H7 (cell line): Measurements from ENCODE around the gene PDE11A. TPM values are rescaled to one million over a fixed set of nuclear protein-coding genes. Genes with fewer than 3 reads are reported as not detected.

Experiments used
- DNase-seq: peaks from one replicate; pipeline ENCODE4 v3.0.0; 2012
- H3K27me3 ChIP-seq: 2 replicates; pipeline ENCODE4 v1.6.0; 2011; ENCODE audit warnings: mild to moderate bottlenecking, low read length; ENCODE audit not compliant: control insufficient read depth, insufficient read depth
- H3K36me3 ChIP-seq: replicated peaks from 2 replicates; pipeline ENCODE4 v1.5.1; 2011; ENCODE audit warnings: low read length; ENCODE audit not compliant: control insufficient read depth, insufficient read depth
- H3K4me3 ChIP-seq: 2 replicates; pipeline ENCODE4 v1.5.1; 2011; ENCODE audit warnings: low read depth, mild to moderate bottlenecking, control low read depth, low read length, moderate library complexity; ENCODE audit not compliant: insufficient read depth
- total RNA-seq: library from RNA; depleted of rRNA; stranded (reverse); fragments of >200 nt; shearing (Covaris generic); gene quantifications from 2 replicates; pipeline ENCODE4 v1.2.3, GENCODE V29; 2014

PDE11A gene
- total RNA-seq, 1 experiment from 2014 or later: 1.2 TPM

GRCh38 chr2:177733322-177733855 lies 339.2 kb downstream of the PDE11A start:
- H3K36me3 ChIP-seq: no peaks in the 10 kb centered on the region
- DNase-seq: no peak
- H3K4me3 ChIP-seq: no peak overlapping the region
- H3K27me3 ChIP-seq: peaks cover 82% of the 10 kb centered on the region

GRCh38 chr2:177731384-177731783 lies 341.2 kb downstream of the PDE11A start:
- peak; percentile 52 for DNase-seq
- Histone ChIP-seq H3K27me3 (peaks cover 91% of the 10 kb centered on the region), H3K4me3 (no peak overlapping the region), H3K36me3 (no peaks in the 10 kb centered on the region)

- Histone ChIP-seq H3K4me3 (no peak overlapping the region), H3K27me3 (peaks cover 94% of the 10 kb centered on the region), H3K36me3 (no peaks in the 10 kb centered on the region)
- no peak for DNase-seq
Observed at GRCh38 chr2:177730792-177731191, 341.8 kb downstream of the PDE11A start.

GRCh38 chr2:177730363-177730762 lies 342.2 kb downstream of the PDE11A start:
- H3K4me3 ChIP-seq: no peak overlapping the region
- no peaks in the 10 kb centered on the region for H3K36me3 ChIP-seq
- peaks cover 90% of the 10 kb centered on the region for H3K27me3 ChIP-seq
- no peak for DNase-seq

- H3K4me3 ChIP-seq: no peak overlapping the region
- no peaks in the 10 kb centered on the region for H3K36me3 ChIP-seq
- no peak for DNase-seq
- peaks cover 75% of the 10 kb centered on the region for H3K27me3 ChIP-seq
Observed at GRCh38 chr2:177728920-177729319, 343.7 kb downstream of the PDE11A start.

- no peak for DNase-seq
- Histone ChIP-seq H3K4me3 (no peak overlapping the region), H3K27me3 (peaks cover 70% of the 10 kb centered on the region)
Observed at GRCh38 chr2:177728399-177728765, 344.2 kb downstream of the PDE11A start.

DNA sequence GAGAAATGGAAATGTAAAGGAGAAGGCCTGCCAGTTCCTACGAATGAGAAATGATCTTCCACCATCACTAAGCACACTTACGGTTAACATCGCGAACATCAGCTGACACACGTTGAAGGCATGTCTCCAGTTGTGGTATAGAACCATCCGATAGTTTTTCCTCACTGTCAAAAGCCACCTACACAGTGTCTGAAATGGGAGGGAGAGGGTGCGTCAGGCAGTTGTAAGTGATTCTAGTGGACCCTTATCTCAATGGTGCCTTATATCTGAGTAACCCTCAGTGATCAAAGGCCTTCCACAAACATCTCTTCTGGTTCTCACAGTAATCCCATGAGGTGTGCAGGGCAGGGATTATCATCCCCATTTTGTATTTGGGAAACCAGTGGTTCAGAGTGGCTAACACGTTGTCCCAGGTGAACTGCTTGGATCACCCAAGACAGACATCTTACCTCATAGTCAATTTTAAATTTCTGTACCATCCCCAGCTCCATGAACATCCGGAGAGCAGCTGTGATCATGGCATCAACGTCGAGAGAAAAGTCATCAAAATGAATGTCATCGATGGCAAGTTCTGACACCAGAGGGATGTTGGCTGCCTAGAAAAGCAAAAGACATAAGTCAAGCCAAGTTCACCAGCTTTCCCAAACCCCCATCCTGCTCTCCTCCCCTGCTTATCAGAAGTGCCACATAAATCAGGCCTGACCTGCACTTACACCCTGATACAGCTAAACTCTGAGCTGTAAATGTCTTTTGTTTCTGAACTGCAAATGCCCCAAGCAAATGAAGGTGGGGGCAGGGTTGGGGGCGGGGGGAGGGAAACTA lies 344.8 kb downstream of the PDE11A start:
- Histone ChIP-seq H3K27me3 (peaks cover 64% of the 10 kb centered on the region), H3K4me3 (no peak overlapping the region), H3K36me3 (no peaks in the 10 kb centered on the region)
- no peak for DNase-seq

More at GRCh38 chr2:177728399-177728765, 344.2 kb downstream of the PDE11A start:
- no peaks in the 10 kb centered on the region for H3K36me3 ChIP-seq

GRCh38 chr2:177726931-177727348 lies 345.6 kb downstream of the PDE11A start:
- no peak for DNase-seq
- Histone ChIP-seq H3K36me3 (no peaks in the 10 kb centered on the region), H3K4me3 (no peak overlapping the region), H3K27me3 (peaks cover 55% of the 10 kb centered on the region)

DNA sequence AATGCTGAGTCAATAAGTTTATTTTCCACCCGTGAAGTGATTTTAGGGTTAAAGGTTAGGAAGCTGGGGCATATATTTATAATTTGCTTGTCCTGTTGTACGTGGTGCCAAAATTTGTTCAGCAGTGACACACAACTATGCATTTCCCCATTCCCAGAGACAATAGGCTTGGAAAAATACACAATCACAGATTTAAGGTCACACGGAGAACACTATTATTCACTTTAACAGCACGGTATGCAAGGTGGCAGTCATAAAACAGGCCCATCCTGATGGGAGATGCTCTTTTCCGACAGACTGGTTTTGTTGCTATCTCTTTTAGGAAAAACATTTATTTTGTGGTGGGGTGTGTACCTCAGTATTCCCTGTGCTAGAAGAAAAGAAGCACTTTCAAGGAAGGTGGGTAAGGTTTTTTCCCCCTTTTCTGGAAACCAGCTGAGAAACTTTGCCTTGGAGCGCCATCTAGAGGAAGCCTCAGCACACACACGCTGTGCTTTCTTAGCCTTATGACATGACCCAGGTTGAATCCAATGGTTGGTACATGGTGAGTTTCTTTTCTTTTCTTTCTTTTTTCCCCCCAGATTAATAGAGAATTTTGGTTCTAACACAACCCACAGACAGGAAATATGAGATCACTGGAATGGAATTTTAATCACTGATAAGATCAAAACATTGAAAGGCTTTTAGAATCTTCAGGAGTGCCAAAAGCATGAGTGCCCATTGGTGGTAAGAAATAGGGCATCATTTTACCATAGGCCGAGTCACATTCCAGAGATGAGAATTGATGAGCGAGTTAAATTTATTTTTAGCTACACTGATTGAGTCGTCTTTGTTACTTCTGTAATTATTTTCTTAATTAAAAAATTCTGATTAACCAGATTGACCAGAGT lies 347.9 kb downstream of the PDE11A start:
- H3K4me3 ChIP-seq: no peak overlapping the region
- H3K27me3 ChIP-seq: peaks cover 35% of the 10 kb centered on the region
- no peaks in the 10 kb centered on the region for H3K36me3 ChIP-seq
- DNase-seq: peak; percentile 45

- DNase-seq: no peak
- H3K36me3 ChIP-seq: no peaks in the 10 kb centered on the region
- no peak overlapping the region for H3K4me3 ChIP-seq
- peaks cover 21% of the 10 kb centered on the region for H3K27me3 ChIP-seq
Observed at GRCh38 chr2:177723235-177723634, 349.3 kb downstream of the PDE11A start.

- H3K4me3 ChIP-seq: no peak overlapping the region
- H3K36me3 ChIP-seq: no peaks in the 10 kb centered on the region
- peaks cover 9% of the 10 kb centered on the region; the same call in 1 of the 2 replicates for H3K27me3 ChIP-seq
- DNase-seq: no peak
Observed at GRCh38 chr2:177721818-177722567, 350.6 kb downstream of the PDE11A start.

- H3K4me3 ChIP-seq: no peak overlapping the region
Observed at GRCh38 chr2:177721087-177721486, 351.5 kb downstream of the PDE11A start.

GRCh38 chr2:177717831-177718618 lies 354.6 kb downstream of the PDE11A start:
- no peaks in the 10 kb centered on the region for H3K36me3 ChIP-seq
- no peaks in the 10 kb centered on the region; the same call in 1 of the 2 replicates for H3K27me3 ChIP-seq
- no peak for DNase-seq
- H3K4me3 ChIP-seq: no peak overlapping the region

More at GRCh38 chr2:177721087-177721486, 351.5 kb downstream of the PDE11A start:
- Histone ChIP-seq H3K27me3 (peaks cover 2% of the 10 kb centered on the region; the same call in 1 of the 2 replicates), H3K36me3 (no peaks in the 10 kb centered on the region)
- no peak for DNase-seq
